IPS-18a (cell line): ENCODE measurements around the gene HAVCR2.

Experiments
- H3K27ac ChIP-seq: one replicate; pipeline ENCODE4 v1.5.1; 2013; ENCODE audit warnings: low read length
- H3K27me3 ChIP-seq: one replicate; pipeline ENCODE4 v1.6.1; 2013; ENCODE audit warnings: mild to moderate bottlenecking, low read length; ENCODE audit not compliant: control insufficient read depth, insufficient read depth
- H3K36me3 ChIP-seq: one replicate; pipeline ENCODE4 v1.6.1; 2013; ENCODE audit warnings: low read depth, low read length; ENCODE audit not compliant: control insufficient read depth
- H3K4me1 ChIP-seq: one replicate; pipeline ENCODE4 v1.6.1; 2013; ENCODE audit warnings: low read depth, low read length; ENCODE audit not compliant: control insufficient read depth
- H3K4me3 ChIP-seq: one replicate; pipeline ENCODE4 v1.5.1; 2013; ENCODE audit warnings: low read length
- H3K9ac ChIP-seq: one replicate; pipeline ENCODE4 v1.6.1; 2013; ENCODE audit warnings: mild to moderate bottlenecking, low read length, moderate library complexity
- H3K9me3 ChIP-seq: one replicate; pipeline ENCODE4 v1.6.1; 2013; ENCODE audit warnings: low read depth, low read length; ENCODE audit not compliant: control insufficient read depth

Gene HAVCR2

GRCh38 chr5:157085930-157086329 lies 22.9 kb downstream of the HAVCR2 start:
- Histone ChIP-seq H3K9me3 (no peaks in the 10 kb centered on the region), H3K27ac (no peak overlapping the region), H3K9ac (no peak overlapping the region), H3K27me3 (no peaks in the 10 kb centered on the region), H3K36me3 (no peaks in the 10 kb centered on the region), H3K4me3 (no peak overlapping the region), H3K4me1 (no peaks in the 10 kb centered on the region)

DNA sequence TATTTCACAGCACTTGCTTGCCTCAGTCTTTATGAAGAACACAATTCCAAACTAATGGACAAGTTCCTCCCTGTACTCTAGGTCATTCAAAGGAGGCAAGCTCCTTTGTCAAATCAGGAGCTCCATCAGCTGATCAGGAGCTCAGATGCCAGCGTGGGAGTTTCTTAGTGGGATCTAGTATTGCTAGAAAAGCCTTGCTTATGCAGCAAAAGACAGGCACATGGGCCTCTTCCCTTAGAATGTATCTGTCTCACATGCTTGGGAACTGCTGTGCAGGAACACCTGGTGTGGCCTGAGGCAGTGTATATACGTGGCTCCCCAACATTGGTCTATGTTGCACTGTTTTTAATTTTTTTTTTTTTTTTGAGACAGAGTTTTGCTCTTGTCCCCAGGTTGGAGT lies 28.6 kb downstream of the HAVCR2 start:
- no peaks in the 10 kb centered on the region for H3K4me1 ChIP-seq

GRCh38 chr5:157076558-157076957 lies 32.3 kb downstream of the HAVCR2 start:
- H3K9me3 ChIP-seq = no peaks in the 10 kb centered on the region
- H3K36me3 ChIP-seq = no peaks in the 10 kb centered on the region
- H3K4me1 ChIP-seq = no peaks in the 10 kb centered on the region
- no peak overlapping the region for H3K9ac ChIP-seq
- H3K27me3 ChIP-seq = no peaks in the 10 kb centered on the region
- no peak overlapping the region for H3K27ac ChIP-seq
- no peak overlapping the region for H3K4me3 ChIP-seq

More for the DNA sequence above, 28.6 kb downstream of the HAVCR2 start:
- Histone ChIP-seq H3K4me3 (no peak overlapping the region), H3K27ac (no peak overlapping the region), H3K36me3 (no peaks in the 10 kb centered on the region), H3K9ac (no peak overlapping the region), H3K27me3 (no peaks in the 10 kb centered on the region), H3K9me3 (no peaks in the 10 kb centered on the region)

DNA sequence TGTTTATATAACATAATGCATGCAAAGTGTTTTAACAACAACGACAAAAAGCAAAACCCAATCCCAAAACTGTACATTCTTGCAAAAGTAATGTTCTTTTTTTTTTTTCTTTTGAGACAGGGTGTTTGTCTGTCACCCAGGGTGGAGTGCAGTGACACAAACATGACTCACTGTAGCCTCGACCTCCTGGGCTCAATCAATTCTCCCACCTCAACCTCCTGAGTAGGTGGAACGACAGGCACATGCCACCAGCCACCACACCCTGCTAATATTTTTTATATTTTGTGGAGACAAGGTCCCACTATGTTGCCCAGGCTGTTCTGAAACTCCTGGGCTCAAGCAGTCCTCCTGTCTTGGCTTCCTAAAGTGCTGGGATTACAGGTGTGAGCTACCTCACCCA lies 36.3 kb downstream of the HAVCR2 start:
- H3K4me3 ChIP-seq = no peak overlapping the region

GRCh38 chr5:157069949-157070348 lies 38.9 kb downstream of the HAVCR2 start:
- Histone ChIP-seq H3K9me3 (no peaks in the 10 kb centered on the region), H3K36me3 (no peaks in the 10 kb centered on the region), H3K9ac (no peak overlapping the region), H3K4me1 (no peaks in the 10 kb centered on the region), H3K27ac (no peak overlapping the region), H3K4me3 (no peak overlapping the region), H3K27me3 (no peaks in the 10 kb centered on the region)

More for the DNA sequence above, 36.3 kb downstream of the HAVCR2 start:
- H3K27me3 ChIP-seq = no peaks in the 10 kb centered on the region
- H3K9ac ChIP-seq = no peak overlapping the region
- H3K9me3 ChIP-seq = no peaks in the 10 kb centered on the region
- H3K36me3 ChIP-seq = no peaks in the 10 kb centered on the region
- no peaks in the 10 kb centered on the region for H3K4me1 ChIP-seq
- no peak overlapping the region for H3K27ac ChIP-seq

DNA sequence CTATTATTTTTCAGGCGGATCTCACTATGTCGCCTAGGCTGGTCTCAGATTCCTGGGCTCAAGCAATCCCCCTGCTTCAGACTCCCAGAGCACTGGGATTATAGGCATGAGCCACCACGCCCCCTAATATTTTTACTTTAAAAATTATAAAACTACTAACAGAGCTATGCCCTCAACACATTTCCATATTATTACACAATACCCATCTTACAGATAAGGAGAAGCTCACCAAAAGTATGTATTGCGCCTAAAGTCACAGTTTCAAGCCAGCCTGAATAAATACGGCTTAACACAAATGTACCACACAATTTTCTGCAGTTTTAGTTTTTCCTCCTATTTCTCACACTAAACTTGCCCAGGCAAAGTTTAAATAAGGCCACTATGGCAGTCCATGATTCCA lies 40.1 kb downstream of the HAVCR2 start:
- Histone ChIP-seq H3K9me3 (no peaks in the 10 kb centered on the region), H3K4me3 (no peak overlapping the region), H3K27ac (no peak overlapping the region), H3K27me3 (no peaks in the 10 kb centered on the region), H3K4me1 (no peaks in the 10 kb centered on the region), H3K9ac (no peak overlapping the region), H3K36me3 (no peaks in the 10 kb centered on the region)

DNA sequence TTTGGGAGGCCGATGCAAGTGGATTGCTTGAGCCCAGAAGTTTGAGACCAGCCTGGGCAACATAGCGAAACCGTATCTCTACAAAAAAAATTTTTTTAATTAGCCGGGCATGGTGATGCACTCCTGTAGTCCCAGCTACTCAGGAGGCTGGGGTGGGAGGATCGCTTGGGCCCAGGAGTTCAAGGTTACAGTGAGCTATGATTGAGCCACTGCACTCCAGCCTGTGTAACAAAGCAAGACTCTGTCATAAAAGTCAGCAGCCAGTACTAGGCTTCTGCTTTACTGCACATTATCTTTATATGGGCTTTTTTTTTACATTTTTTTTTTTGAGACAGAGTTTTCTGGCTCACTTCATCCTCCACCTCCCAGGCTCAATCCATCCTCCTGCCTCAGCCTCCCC lies 40.5 kb downstream of the HAVCR2 start:
- no peak overlapping the region for H3K9ac ChIP-seq
- H3K27me3 ChIP-seq = no peaks in the 10 kb centered on the region
- no peak overlapping the region for H3K27ac ChIP-seq
- H3K9me3 ChIP-seq = no peaks in the 10 kb centered on the region
- H3K36me3 ChIP-seq = no peaks in the 10 kb centered on the region
- H3K4me3 ChIP-seq = no peak overlapping the region
- H3K4me1 ChIP-seq = no peaks in the 10 kb centered on the region

GRCh38 chr5:157067005-157067404 lies 41.8 kb downstream of the HAVCR2 start:
- Histone ChIP-seq H3K36me3 (no peaks in the 10 kb centered on the region), H3K27ac (no peak overlapping the region), H3K27me3 (no peaks in the 10 kb centered on the region), H3K9ac (no peak overlapping the region), H3K9me3 (no peaks in the 10 kb centered on the region), H3K4me3 (no peak overlapping the region), H3K4me1 (no peaks in the 10 kb centered on the region)

GRCh38 chr5:157066080-157066479 lies 42.8 kb downstream of the HAVCR2 start:
- Histone ChIP-seq H3K27ac (no peak overlapping the region), H3K27me3 (no peaks in the 10 kb centered on the region), H3K36me3 (no peaks in the 10 kb centered on the region), H3K4me3 (no peak overlapping the region), H3K4me1 (no peaks in the 10 kb centered on the region), H3K9me3 (no peaks in the 10 kb centered on the region), H3K9ac (no peak overlapping the region)

- no peaks in the 10 kb centered on the region for H3K27me3 ChIP-seq
- no peaks in the 10 kb centered on the region for H3K9me3 ChIP-seq
- no peak overlapping the region for H3K27ac ChIP-seq
- H3K36me3 ChIP-seq = no peaks in the 10 kb centered on the region
- H3K4me3 ChIP-seq = no peak overlapping the region
- H3K9ac ChIP-seq = no peak overlapping the region
- no peaks in the 10 kb centered on the region for H3K4me1 ChIP-seq
Measured at GRCh38 chr5:157063776-157064430, 44.9 kb downstream of the HAVCR2 start.

GRCh38 chr5:157059891-157060290 lies 49.0 kb downstream of the HAVCR2 start:
- Histone ChIP-seq H3K9me3 (no peaks in the 10 kb centered on the region), H3K27ac (no peak overlapping the region)

GRCh38 chr5:157059093-157059539 lies 49.7 kb downstream of the HAVCR2 start, which contains the start of gene HAVCR1:
Gene HAVCR1, minus strand, starts transcription at chr5:157059116. Its CDS starts 1,173 bp downstream, at chr5:157057943.
- Histone ChIP-seq H3K36me3 (no peaks in the 10 kb centered on the region), H3K9me3 (no peaks in the 10 kb centered on the region), H3K27ac (no peak within 1 kb of the TSS), H3K4me3 (no peak within 1 kb of the TSS), H3K27me3 (no peaks in the 10 kb centered on the region), H3K9ac (no peak within 1 kb of the TSS), H3K4me1 (no peaks in the 10 kb centered on the region)

More at GRCh38 chr5:157059891-157060290, 49.0 kb downstream of the HAVCR2 start:
- no peaks in the 10 kb centered on the region for H3K27me3 ChIP-seq
- H3K4me3 ChIP-seq = no peak overlapping the region
- H3K9ac ChIP-seq = no peak overlapping the region
- H3K36me3 ChIP-seq = no peaks in the 10 kb centered on the region
- H3K4me1 ChIP-seq = no peaks in the 10 kb centered on the region
